ENCODE data around the gene MGAT4C. TPM values are rescaled to one million over a fixed set of nuclear protein-coding genes. Genes with fewer than 3 reads are reported as not detected.

Gene MGAT4C
- total RNA-seq, 2 donors from 2014 or later = 4.2 to 4.9 TPM

- DNase-seq = no peak
- intact Hi-C loops (cut with DNase I) = loop anchor here (5.0 to 10.0 kb wide), 3 partner anchors 453 to 1924 kb away; no protein-coding TSS in a partner anchor
- ATAC-seq = no peak
Observed at GRCh38 chr12:85920324-85920947, 335.8 kb downstream of the MGAT4C start.

All from left cardiac atrium (tissue), 4 donors.